ENCODE data around the gene LUZP1.

- TF ChIP-seq, protein P1, sequence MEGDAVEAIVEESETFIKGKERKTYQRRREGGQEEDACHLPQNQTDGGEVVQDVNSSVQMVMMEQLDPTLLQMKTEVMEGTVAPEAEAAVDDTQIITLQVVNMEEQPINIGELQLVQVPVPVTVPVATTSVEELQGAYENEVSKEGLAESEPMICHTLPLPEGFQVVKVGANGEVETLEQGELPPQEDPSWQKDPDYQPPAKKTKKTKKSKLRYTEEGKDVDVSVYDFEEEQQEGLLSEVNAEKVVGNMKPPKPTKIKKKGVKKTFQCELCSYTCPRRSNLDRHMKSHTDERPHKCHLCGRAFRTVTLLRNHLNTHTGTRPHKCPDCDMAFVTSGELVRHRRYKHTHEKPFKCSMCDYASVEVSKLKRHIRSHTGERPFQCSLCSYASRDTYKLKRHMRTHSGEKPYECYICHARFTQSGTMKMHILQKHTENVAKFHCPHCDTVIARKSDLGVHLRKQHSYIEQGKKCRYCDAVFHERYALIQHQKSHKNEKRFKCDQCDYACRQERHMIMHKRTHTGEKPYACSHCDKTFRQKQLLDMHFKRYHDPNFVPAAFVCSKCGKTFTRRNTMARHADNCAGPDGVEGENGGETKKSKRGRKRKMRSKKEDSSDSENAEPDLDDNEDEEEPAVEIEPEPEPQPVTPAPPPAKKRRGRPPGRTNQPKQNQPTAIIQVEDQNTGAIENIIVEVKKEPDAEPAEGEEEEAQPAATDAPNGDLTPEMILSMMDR (IDR thresholded peaks at IDR 0.05), result no peak
- TF ChIP-seq POLR2AphosphoS5 (IDR thresholded peaks at IDR 0.05) (no peak), POLR2A (IDR thresholded peaks at IDR 0.05) (no peak)
Observed at GRCh38 chr1:23122796-23123195, 45.9 kb downstream of the LUZP1 start.

All from suprapubic skin (tissue), 4 donors.